Prostate gland (tissue), 2 donors: ENCODE results near the gene TUBB4B.

ENCODE experiments used
- CTCF ChIP-seq, 4 experiments: fragments of 200-600 bp in 2 of 4; fragments of 450-650 bp in 2 of 4; sonication (generic) in 2 of 4; IDR thresholded peaks; 1 replicate in 3 of 4; 2 replicates in 1 of 4; pipeline ENCODE4 v1.5.1; 2016 to 2019; ENCODE audit warnings: antibody characterized with exemption in 4 of 4, mild to moderate bottlenecking in 2 of 4, moderate library complexity in 2 of 4
- POLR2A ChIP-seq: fragments of 450-650 bp; IDR thresholded peaks from one replicate; pipeline ENCODE4 v1.6.1; 2016; ENCODE audit warnings: antibody characterized with exemption, mild to moderate bottlenecking
- POLR2AphosphoS5 ChIP-seq: sonication (generic); formaldehyde crosslinking; IDR thresholded peaks from one replicate; pipeline ENCODE4 v1.6.1; 2017; ENCODE audit warnings: antibody characterized with exemption

DNA sequence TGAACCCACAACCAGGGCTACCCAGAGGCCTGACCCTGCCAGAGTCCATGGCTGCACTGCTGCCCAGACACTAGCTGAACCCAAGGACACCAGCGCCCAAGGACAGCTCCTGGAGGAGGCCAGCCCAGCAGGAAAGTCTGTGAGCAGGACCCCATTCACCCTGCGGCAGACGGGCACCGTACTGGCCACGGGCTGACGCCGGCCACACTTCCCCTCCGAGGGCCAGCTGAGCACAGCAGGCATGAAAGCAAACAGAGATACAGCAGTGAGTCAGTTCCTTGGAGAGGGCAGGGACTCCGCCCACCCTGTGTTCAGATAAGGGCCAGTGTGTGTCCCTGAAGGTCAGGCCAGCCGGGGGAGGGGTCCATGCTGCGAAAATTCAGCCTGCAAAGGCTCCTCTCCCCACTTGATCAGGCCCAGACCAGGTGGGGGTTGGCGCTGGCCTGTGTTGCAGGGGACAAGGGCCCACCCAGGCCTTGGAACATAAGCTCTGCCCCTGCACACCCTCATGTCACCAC, 22.3 kb upstream of the TUBB4B start:
- TF ChIP-seq POLR2A (no peak), CTCF (IDR thresholded peaks at IDR 0.05) (no peak), POLR2AphosphoS5 (no peak)
